ENCODE data around the gene STARD13.

GRCh38 chr13:33307843-33308242 is 22.3 kb upstream of the STARD13 start:
- TF ChIP-seq CTCF (IDR thresholded peaks at IDR 0.05) (no peak), POLR2A (IDR thresholded peaks at IDR 0.05) (no peak)
